IMR-90 (cell line): Measurements from ENCODE around the gene TDRD1. TPM values are rescaled to one million over a fixed set of nuclear protein-coding genes. Genes with fewer than 3 reads are reported as not detected.

Experiments used
- ATAC-seq: fragments of 200-7000 bp; cut with Tn5 transposase; 2 replicates; pipeline ENCODE4 v1.9.1; 2020; ENCODE audit warnings: low read depth, mild to moderate bottlenecking, moderate library complexity
- BruUV-seq: library from RNA; stranded (reverse); fragments of 400-500 nt; replicated peaks from 2 replicates; lab custom pipeline; 2021; lab: Mats Ljungman, UMichigan
- CTCF ChIA-PET: fragments of 300-600 bp; formaldehyde crosslinking; extraction: SDS; loops from one replicate; lab custom pipeline; 2021; ENCODE audit warnings: antibody characterized with exemption; lab: Yijun Ruan, JAX
- POLR2A ChIA-PET: fragments of 300-600 bp; sonication (Branson Sonifier 250); formaldehyde crosslinking; loops from one replicate; lab custom pipeline; 2022; ENCODE audit warnings: antibody characterized with exemption; ENCODE audit not compliant: unreplicated experiment; lab: Charles Lee
- DNase-seq: peaks from one replicate; pipeline ENCODE4 v3.0.0; 2013
- H2AFZ ChIP-seq: replicated peaks from 2 replicates; pipeline ENCODE3; 2013; ENCODE audit warnings: low read length, mild to moderate bottlenecking; ENCODE audit not compliant: poor library complexity
- H2AK5ac ChIP-seq: 2 replicates; pipeline ENCODE4 v1.6.1; 2013; ENCODE audit warnings: low read depth, low read length, inconsistent platforms
- H2AK9ac ChIP-seq: replicated peaks from 2 replicates; pipeline ENCODE3; 2013; ENCODE audit warnings: mild to moderate bottlenecking, low read depth, low read length, moderate library complexity; ENCODE audit not compliant: poor library complexity
- H2BK120ac ChIP-seq: 2 replicates; pipeline ENCODE4 v1.6.1; 2013; ENCODE audit warnings: low read depth, low read length, inconsistent platforms
- H2BK15ac ChIP-seq: 3 replicates; pipeline ENCODE4 v1.6.1; 2013; ENCODE audit warnings: low read depth, low read length, inconsistent platforms
- H2BK20ac ChIP-seq: 2 replicates; pipeline ENCODE4 v1.6.1; 2013; ENCODE audit warnings: low read depth, mild to moderate bottlenecking, inconsistent platforms, low read length, moderate library complexity
- H2BK5ac ChIP-seq: 2 replicates; pipeline ENCODE4 v1.6.1; 2013; ENCODE audit warnings: mild to moderate bottlenecking, low read depth, low read length, inconsistent platforms; ENCODE audit not compliant: poor library complexity, severe bottlenecking
- H3K14ac ChIP-seq: replicated peaks from 2 replicates; pipeline ENCODE4 v1.6.1; 2013; ENCODE audit warnings: low read depth, low read length, inconsistent platforms
- H3K18ac ChIP-seq: 2 replicates; pipeline ENCODE4 v1.6.1; 2013; ENCODE audit warnings: low read depth, low read length, control low read depth
- H3K23ac ChIP-seq: 2 replicates; pipeline ENCODE4 v1.6.1; 2013; ENCODE audit warnings: low read depth, low read length, inconsistent platforms
- H3K27ac ChIP-seq: 2 replicates; pipeline ENCODE4 v1.5.1; 2013; ENCODE audit warnings: mild to moderate bottlenecking, control low read depth, low read length; ENCODE audit not compliant: insufficient read depth
- H3K27me3 ChIP-seq: 2 replicates; pipeline ENCODE4 v1.6.1; 2013; ENCODE audit warnings: low read length; ENCODE audit not compliant: control insufficient read depth, insufficient read depth
- H3K36me3 ChIP-seq: 2 replicates; pipeline ENCODE4 v1.6.1; 2013; ENCODE audit warnings: low read length, mixed read lengths; ENCODE audit not compliant: control insufficient read depth, insufficient read depth
- H3K4ac ChIP-seq: 2 replicates; pipeline ENCODE4 v1.6.1; 2013; ENCODE audit warnings: low read depth, low read length, inconsistent platforms
- H3K4me1 ChIP-seq: 2 replicates; pipeline ENCODE4 v1.6.1; 2013; ENCODE audit warnings: low read length, mixed read lengths; ENCODE audit not compliant: control insufficient read depth, insufficient read depth
- H3K4me2 ChIP-seq: 2 replicates; pipeline ENCODE4 v1.6.1; 2013; ENCODE audit warnings: low read depth, mild to moderate bottlenecking, control low read depth, low read length, moderate library complexity
- H3K4me3 ChIP-seq: 2 replicates; pipeline ENCODE4 v1.5.1; 2013; ENCODE audit warnings: low read depth, mild to moderate bottlenecking, control low read depth, low read length, moderate library complexity; ENCODE audit not compliant: insufficient read depth
- H3K56ac ChIP-seq: 2 replicates; pipeline ENCODE4 v1.6.1; 2013; ENCODE audit warnings: low read length, inconsistent platforms; ENCODE audit not compliant: insufficient read depth; ENCODE audit errors: extremely low read depth
- H3K79me1 ChIP-seq, 2 experiments: 2 replicates each; pipeline ENCODE4 v1.6.1; 2013; ENCODE audit warnings: low read length in 2 of 2, inconsistent platforms in 1 of 2, low read depth in 1 of 2
- H3K9ac ChIP-seq: 2 replicates; pipeline ENCODE4 v1.6.1; 2013; ENCODE audit warnings: low read depth, low read length, control low read depth
- H3K9me1 ChIP-seq: 2 replicates; pipeline ENCODE4 v1.6.1; 2013; ENCODE audit warnings: low read length, inconsistent platforms; ENCODE audit not compliant: insufficient read depth
- H3K9me3 ChIP-seq: 2 replicates; pipeline ENCODE4 v1.6.1; 2013; ENCODE audit warnings: low read length; ENCODE audit not compliant: control insufficient read depth, insufficient read depth
- H4K20me1 ChIP-seq: 2 replicates; pipeline ENCODE4 v1.6.1; 2013; ENCODE audit warnings: low read length, inconsistent platforms; ENCODE audit not compliant: insufficient read depth
- H4K5ac ChIP-seq: 2 replicates; pipeline ENCODE4 v1.6.1; 2013; ENCODE audit warnings: mild to moderate bottlenecking, low read depth, low read length, control low read depth
- H4K8ac ChIP-seq, 2 experiments: 2 replicates each; pipeline ENCODE4 v1.6.1; 2013; ENCODE audit warnings: low read depth in 2 of 2, low read length in 2 of 2, control low read depth in 1 of 2, inconsistent platforms in 1 of 2
- H4K91ac ChIP-seq: 2 replicates; pipeline ENCODE4 v1.6.1; 2013; ENCODE audit warnings: low read depth, low read length, inconsistent platforms; ENCODE audit not compliant: insufficient read depth
- BHLHE40 ChIP-seq: fragments of 150-350 bp; IDR thresholded peaks from 2 replicates; pipeline ENCODE4 v1.6.1; 2016; ENCODE audit warnings: mild to moderate bottlenecking, low read depth, low read length
- CEBPB ChIP-seq: IDR thresholded peaks from 2 replicates; pipeline ENCODE4 v1.6.1; 2012; ENCODE audit warnings: low read depth, low read length, improper control_type of control experiment
- CHD1 ChIP-seq: IDR thresholded peaks from 2 replicates; pipeline ENCODE4 v1.6.1; 2012; ENCODE audit warnings: low read depth, low read length, improper control_type of control experiment
- FOS ChIP-seq: fragments of 150-350 bp; IDR thresholded peaks from 2 replicates; pipeline ENCODE4 v1.6.1; 2016; ENCODE audit warnings: low read depth, low read length
- POLR2A ChIP-seq: IDR thresholded peaks from 2 replicates; pipeline ENCODE4 v1.6.1; 2012; ENCODE audit warnings: mild to moderate bottlenecking, low read depth, low read length
- RAD21 ChIP-seq: IDR thresholded peaks from 2 replicates; pipeline ENCODE4 v1.6.1; 2012; ENCODE audit warnings: low read length, improper control_type of control experiment
- SMC3 ChIP-seq: fragments of 150-350 bp; IDR thresholded peaks from 2 replicates; pipeline ENCODE4 v1.6.1; 2016; ENCODE audit warnings: low read depth, mild to moderate bottlenecking, antibody characterized with exemption, low read length, moderate library complexity
- USF2 ChIP-seq: fragments of 150-350 bp; IDR thresholded peaks from 2 replicates; pipeline ENCODE4 v1.6.1; 2017; ENCODE audit warnings: mild to moderate bottlenecking, antibody characterized with exemption, low read length, low read depth
- WGBS, 2 experiments: methylation state at CpG; one replicate each; pipeline versions ENCODE4 v1.1.5 to v1.1.7; 2013; ENCODE audit warnings: missing lambda C conversion rate in 2 of 2; ENCODE audit not compliant: insufficient read length in 1 of 2; ENCODE audit errors: extremely low coverage in 2 of 2; 5-methylcytosine and 5-hydroxymethylcytosine counted together
- dilution Hi-C: fragments of 300-500 bp; cut with HindIII; formaldehyde crosslinking; loops from one replicate; pipeline ENCODE4 v1.14.3; 2018; ENCODE audit warnings: low sequenced_read_pairs; ENCODE audit not compliant: unreplicated experiment
- in situ Hi-C: fragments of 300-500 bp; cut with MboI; formaldehyde crosslinking; loops from 3 replicates; pipeline ENCODE4 v1.14.3; 2019; ENCODE audit warnings: low sequenced_read_pairs, inconsistent platforms, mixed read lengths
- intact Hi-C: fragments of 100-400 bp; cut with micrococcal nuclease; formaldehyde crosslinking; loops from 2 replicates; pipeline ENCODE4 v1.10.0; 2022
- polyA plus RNA-seq, 3 experiments: library from polyadenylated mRNA; depleted of rRNA; stranded (reverse); fragments of >200 nt; gene quantifications; 2 replicates each; pipeline ENCODE4 v1.2.3, GENCODE V29; 2012; ENCODE audit warnings: low replicate concordance in 1 of 3
- total RNA-seq: library from RNA; depleted of rRNA; stranded (reverse); fragments of >200 nt; gene quantifications from 2 replicates; pipeline ENCODE4 v1.2.3, GENCODE V29; 2012

The TDRD1 gene
- total and polyA plus RNA-seq, 2 of the 4 experiments (the other 2 are of a cell fraction): not detected

- Histone ChIP-seq H2BK120ac (no peak overlapping the region), H3K27ac (no peak overlapping the region), H3K23ac (no peak overlapping the region), H3K4me1 (no peaks in the 10 kb centered on the region), H3K56ac (no peak overlapping the region), H4K91ac (no peak overlapping the region), H2BK15ac (no peak overlapping the region), H3K9ac (no peak overlapping the region), H3K4ac (no peak overlapping the region), H3K4me3 (no peak overlapping the region), H3K14ac (no peak overlapping the region), H4K8ac (no peak overlapping the region), H3K79me1 (no peaks in the 10 kb centered on the region), H2BK20ac (no peak overlapping the region), H3K36me3 (no peaks in the 10 kb centered on the region), H2AK5ac (no peak overlapping the region), H4K5ac (no peak overlapping the region), H3K4me2 (no peak overlapping the region), H2AK9ac (no peak overlapping the region), H3K27me3 (peaks cover 9% of the 10 kb centered on the region), H2BK5ac (no peak overlapping the region), H3K9me1 (no peaks in the 10 kb centered on the region), H3K9me3 (no peaks in the 10 kb centered on the region), H2AFZ (no peak overlapping the region), H4K20me1 (no peaks in the 10 kb centered on the region), H3K18ac (no peak overlapping the region)
- POLR2A ChIA-PET: no interaction called here
- ATAC-seq (no peak), DNase-seq (no peak)
- CTCF ChIA-PET: interaction anchor here (1.0 kb wide), 1 partner anchor 9 kb away, joined by 3 read pairs; no protein-coding TSS in a partner anchor
- TF ChIP-seq CEBPB: no peak
- no peak for TF ChIP-seq USF2
- no peak for TF ChIP-seq RAD21
- TF ChIP-seq FOS: no peak
- no peak for TF ChIP-seq BHLHE40
- no peak for TF ChIP-seq SMC3
- no peak for TF ChIP-seq CHD1
- no peak for TF ChIP-seq POLR2A
- WGBS, 2 experiments: no CpG with 5 or more reads among the region's 2 CpGs
- BruUV-seq: no TSS peak
- intact Hi-C loops: no loop called here
- in situ Hi-C loops: no loop called here
- dilution Hi-C loops: no loop called here
Observed at GRCh38 chr10:114208351-114208750, 29.2 kb downstream of the TDRD1 start.
